Activated T-helper 1 cell treated with Interleukin-2 at 50 U/mL for 16 hours (primary cell): ENCODE measurements around the gene BANF2.
"Not testable (repeated sequence)": the region's sequence is repeated elsewhere in the genome, so short reads cannot be mapped to it uniquely, and the experiment has no call there.

ENCODE experiments used
- DNase-seq: peaks from one replicate; pipeline ENCODE4 v3.0.0-alpha.2; 2020; ENCODE audit warnings: low read depth

The BANF2 gene

GRCh38 chr20:17699931-17700351 lies at the start of gene BANF2:
TSS of gene BANF2 (plus strand) at chr20:17699966. CDS start at chr20:17725026, 25,060 bp downstream.
- DNase-seq = no peak

GRCh38 chr20:17650301-17651128 lies 49.3 kb upstream of the BANF2 start:
- no peak for DNase-seq

GRCh38 chr20:17651129-17651759 lies 48.5 kb upstream of the BANF2 start:
- no peak for DNase-seq

GRCh38 chr20:17651760-17652388 lies 47.9 kb upstream of the BANF2 start:
- no peak for DNase-seq

- DNase-seq = no peak
Observed at GRCh38 chr20:17652411-17652810, 47.4 kb upstream of the BANF2 start.

GRCh38 chr20:17653835-17654648 lies 45.7 kb upstream of the BANF2 start:
- no peak for DNase-seq

- DNase-seq = no peak
Observed at GRCh38 chr20:17654649-17655285, 45.0 kb upstream of the BANF2 start.

GRCh38 chr20:17655286-17655651 lies 44.5 kb upstream of the BANF2 start:
- DNase-seq = no peak

GRCh38 chr20:17655865-17656479 lies 43.8 kb upstream of the BANF2 start:
- DNase-seq = no peak

GRCh38 chr20:17657079-17657825 lies 42.5 kb upstream of the BANF2 start:
- no peak for DNase-seq

GRCh38 chr20:17657898-17658647 lies 41.7 kb upstream of the BANF2 start:
- no peak for DNase-seq

- DNase-seq = no peak
Observed at GRCh38 chr20:17658648-17658993, 41.1 kb upstream of the BANF2 start.

- not testable (repeated sequence) for DNase-seq
Observed at GRCh38 chr20:17659344-17659743, 40.4 kb upstream of the BANF2 start.

GRCh38 chr20:17659801-17660200 lies 40.0 kb upstream of the BANF2 start:
- DNase-seq = no peak

GRCh38 chr20:17660667-17661066 lies 39.1 kb upstream of the BANF2 start:
- DNase-seq = no peak

GRCh38 chr20:17661121-17661744 lies 38.5 kb upstream of the BANF2 start:
- no peak for DNase-seq

GRCh38 chr20:17662333-17663039 lies 37.3 kb upstream of the BANF2 start:
- DNase-seq = no peak

- no peak for DNase-seq
Observed at GRCh38 chr20:17663040-17663399, 36.7 kb upstream of the BANF2 start.

GRCh38 chr20:17663486-17663885 lies 36.3 kb upstream of the BANF2 start:
- DNase-seq = no peak
